Hepatocyte (in vitro differentiated cells): Measurements from ENCODE around the gene ASS1. TPM values are rescaled to one million over a fixed set of nuclear protein-coding genes. Genes with fewer than 3 reads are reported as not detected.

Experiments
- DNase-seq: peaks from one replicate; pipeline ENCODE4 v3.0.0-alpha.2; 2016; ENCODE audit warnings: low spot score
- H2AFZ ChIP-seq: fragments of 200-600 bp; sonication (generic); 2 replicates; pipeline ENCODE4 v1.6.0; 2016; ENCODE audit warnings: antibody characterized with exemption, mild to moderate bottlenecking
- H3K27ac ChIP-seq: fragments of 200-600 bp; sonication (generic); 2 replicates; pipeline ENCODE4 v1.5.1; 2016; ENCODE audit warnings: mild to moderate bottlenecking
- H3K27me3 ChIP-seq: fragments of 200-600 bp; sonication (generic); 2 replicates; pipeline ENCODE4 v1.6.1; 2016
- H3K36me3 ChIP-seq: fragments of 200-600 bp; sonication (generic); replicated peaks from 2 replicates; pipeline ENCODE4 v1.5.1; 2016; ENCODE audit warnings: low read depth; ENCODE audit not compliant: insufficient read depth
- H3K4me1 ChIP-seq: fragments of 200-600 bp; sonication (generic); 2 replicates; pipeline ENCODE4 v1.5.1; 2016; ENCODE audit warnings: mild to moderate bottlenecking, moderate library complexity; ENCODE audit not compliant: insufficient read depth
- H3K4me2 ChIP-seq: fragments of 200-600 bp; sonication (generic); 2 replicates; pipeline ENCODE4 v1.6.0; 2016
- H3K4me3 ChIP-seq: fragments of 200-600 bp; sonication (generic); 2 replicates; pipeline ENCODE4 v1.5.1; 2016; ENCODE audit warnings: mild to moderate bottlenecking
- H3K79me2 ChIP-seq: fragments of 200-600 bp; sonication (generic); 2 replicates; pipeline ENCODE4 v1.6.0; 2017; ENCODE audit warnings: mild to moderate bottlenecking
- H3K9me2 ChIP-seq: fragments of 200-600 bp; sonication (generic); replicated peaks from 2 replicates; pipeline ENCODE4 v1.6.0; 2017; ENCODE audit warnings: mild to moderate bottlenecking; ENCODE audit not compliant: insufficient read depth
- H3K9me3 ChIP-seq: fragments of 200-600 bp; sonication (generic); 2 replicates; pipeline ENCODE4 v1.5.1; 2016; ENCODE audit warnings: low read depth, mild to moderate bottlenecking
- H4K20me1 ChIP-seq: fragments of 200-600 bp; sonication (generic); 2 replicates; pipeline ENCODE4 v1.6.0; 2016; ENCODE audit warnings: mild to moderate bottlenecking; ENCODE audit not compliant: insufficient read depth, poor library complexity, severe bottlenecking
- CTCF ChIP-seq: fragments of 200-600 bp; sonication (generic); IDR thresholded peaks from 2 replicates; pipeline ENCODE4 v1.5.1; 2016; ENCODE audit warnings: antibody characterized with exemption, mild to moderate bottlenecking; ENCODE audit not compliant: poor library complexity
- EZH2 ChIP-seq: fragments of 200-600 bp; sonication (generic); IDR thresholded peaks from 2 replicates; pipeline ENCODE4 v1.6.1; 2016; ENCODE audit warnings: antibody characterized with exemption, mild to moderate bottlenecking, borderline replicate concordance
- EZH2phosphoT487 ChIP-seq: fragments of 200-600 bp; sonication (generic); IDR thresholded peaks from one replicate; pipeline ENCODE4 v1.6.1; 2018; ENCODE audit warnings: antibody characterized with exemption, mild to moderate bottlenecking, low read depth, moderate library complexity; ENCODE audit not compliant: unreplicated experiment, severe bottlenecking
- WGBS: methylation state at CpG from one replicate; pipeline ENCODE4 v1.1.6; 2016; ENCODE audit warnings: low lambda C conversion rate; ENCODE audit errors: missing lambda C conversion rate; 5-methylcytosine and 5-hydroxymethylcytosine counted together
- polyA plus RNA-seq: library from polyadenylated mRNA; unstranded; fragments of >200 nt; fragmentation: Nextera tagmentation; extraction: Ambion mirVana; gene quantifications from 2 replicates; pipeline ENCODE4 v1.2.1, GENCODE V29; 2016
- total RNA-seq: library from RNA; depleted of rRNA; stranded (reverse); fragments of >200 nt; gene quantifications from 2 replicates; pipeline ENCODE4 v1.2.3, GENCODE V29; 2014

The ASS1 gene
- total and polyA plus RNA-seq, 2 experiments from 2014 or later: 145 to 292 TPM

DNA sequence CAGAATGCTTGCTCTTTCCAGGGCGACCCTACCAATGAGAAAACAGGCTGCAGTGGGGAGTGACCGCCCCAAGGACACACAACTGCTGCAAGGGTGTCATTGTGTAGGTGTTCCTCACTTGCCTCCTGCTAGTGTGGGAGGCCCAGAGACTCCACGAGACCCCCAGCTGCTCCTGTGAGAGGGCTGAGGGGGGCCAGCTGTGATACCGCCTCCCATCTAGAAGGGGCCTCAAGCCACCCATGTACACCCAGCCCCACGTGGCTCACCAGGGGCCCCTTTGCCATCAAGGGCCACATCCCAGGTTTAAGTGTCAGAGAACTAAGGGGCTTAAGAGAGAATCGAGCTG lies 1.3 kb upstream of the ASS1 start:
- TF ChIP-seq CTCF (no peak), EZH2 (no peak), EZH2phosphoT487 (no peak)
- Histone ChIP-seq H3K79me2 (peaks cover 12% of the 10 kb centered on the region), H3K27me3 (no peaks in the 10 kb centered on the region), H3K9me3 (peaks cover 3% of the 10 kb centered on the region), H3K27ac (no peak overlapping the region), H3K36me3 (no peaks in the 10 kb centered on the region), H3K4me2 (no peak overlapping the region), H3K9me2 (no peaks in the 10 kb centered on the region), H3K4me3 (no peak overlapping the region), H3K4me1 (peaks cover 29% of the 10 kb centered on the region), H4K20me1 (no peaks in the 10 kb centered on the region), H2AFZ (no peak overlapping the region)
- no peak for DNase-seq
- 84% methylated on average over 6 of the region's 6 CpGs for WGBS

- H3K9me3 ChIP-seq: peaks cover 3% of the 10 kb centered on the region
- WGBS: 57% methylated on average over 14 of the region's 14 CpGs
- H3K4me1 ChIP-seq: peaks cover 29% of the 10 kb centered on the region
- no peaks in the 10 kb centered on the region for H4K20me1 ChIP-seq
- no peaks in the 10 kb centered on the region for H3K9me2 ChIP-seq
- peak overlapping the region; percentile 4 for H3K27ac ChIP-seq
- DNase-seq: no peak
- peak overlapping the region; percentile 99 for H3K4me2 ChIP-seq
- TF ChIP-seq EZH2phosphoT487: no peak
- TF ChIP-seq EZH2: no peak
- no peak for TF ChIP-seq CTCF
- H3K27me3 ChIP-seq: no peaks in the 10 kb centered on the region
- H3K79me2 ChIP-seq: peaks cover 18% of the 10 kb centered on the region
- H3K36me3 ChIP-seq: no peaks in the 10 kb centered on the region
- no peak overlapping the region for H3K4me3 ChIP-seq
- peak overlapping the region; percentile 84 for H2AFZ ChIP-seq
Measured at GRCh38 chr9:130443840-130444492, 795 bp upstream of the ASS1 start.

DNA sequence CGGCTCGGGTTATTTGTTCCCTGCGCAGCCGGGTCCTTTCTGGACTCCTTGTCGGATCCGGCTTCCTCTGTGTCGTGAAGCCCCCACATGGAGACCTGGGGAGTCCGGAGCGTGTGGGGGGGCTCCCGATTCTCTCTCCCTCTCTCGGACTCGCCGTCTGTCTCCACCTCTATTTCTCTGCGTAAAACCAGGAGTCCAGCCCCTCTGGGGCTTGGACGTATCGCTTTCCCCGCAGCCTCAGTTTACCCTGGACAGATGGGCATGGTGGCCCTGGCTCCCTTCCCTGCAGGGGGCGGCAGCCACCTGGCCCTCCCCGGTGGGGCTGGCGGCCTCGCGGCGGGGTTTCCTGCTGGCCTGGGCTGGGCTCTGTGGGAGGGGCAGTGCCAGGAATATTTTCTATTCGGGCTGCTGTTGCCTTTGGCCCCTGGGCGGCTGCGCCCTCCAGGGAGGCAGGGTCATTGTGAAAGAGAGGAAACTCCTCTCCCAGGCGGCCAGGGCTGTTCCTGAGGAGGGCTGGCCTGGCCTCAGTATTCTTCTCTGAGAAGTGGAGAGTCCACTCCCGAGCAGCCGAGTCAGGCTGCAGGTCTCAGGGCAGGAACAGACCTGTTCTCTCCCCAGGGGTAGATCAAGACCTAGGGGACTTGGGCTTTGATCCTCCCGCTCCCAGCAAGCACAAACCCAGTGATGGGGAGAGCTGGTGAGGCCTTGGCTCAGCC lies 665 bp downstream of the ASS1 start:
- Histone ChIP-seq H3K9me2 (no peaks in the 10 kb centered on the region), H3K27ac (peak overlapping the region; percentile 92), H4K20me1 (no peaks in the 10 kb centered on the region), H3K4me1 (peaks cover 36% of the 10 kb centered on the region), H3K79me2 (peaks cover 24% of the 10 kb centered on the region), H3K27me3 (no peaks in the 10 kb centered on the region), H3K4me2 (peak overlapping the region; percentile 99), H3K36me3 (no peaks in the 10 kb centered on the region), H2AFZ (peak overlapping the region; percentile 84), H3K4me3 (peak overlapping the region; percentile 85), H3K9me3 (peaks cover 3% of the 10 kb centered on the region)
- peak; percentile 78 for DNase-seq
- WGBS: 10% methylated on average over 24 of the region's 30 CpGs
- TF ChIP-seq EZH2phosphoT487 (no peak), CTCF (peak; percentile 20), EZH2 (no peak)
